ENCODE measurements around the gene SAMD10. TPM values are rescaled to one million over a fixed set of nuclear protein-coding genes. Genes with fewer than 3 reads are reported as not detected.
"Not testable (repeated sequence)": the region's sequence is repeated elsewhere in the genome, so short reads cannot be mapped to it uniquely, and the experiment has no call there.

The SAMD10 gene
- total and polyA plus RNA-seq, 10 of the 15 experiments (the other 5 are each of a cell fraction or from before 2014, with no cell fraction given), result 1.3 to 51.4 (median 17.9) TPM

DNA sequence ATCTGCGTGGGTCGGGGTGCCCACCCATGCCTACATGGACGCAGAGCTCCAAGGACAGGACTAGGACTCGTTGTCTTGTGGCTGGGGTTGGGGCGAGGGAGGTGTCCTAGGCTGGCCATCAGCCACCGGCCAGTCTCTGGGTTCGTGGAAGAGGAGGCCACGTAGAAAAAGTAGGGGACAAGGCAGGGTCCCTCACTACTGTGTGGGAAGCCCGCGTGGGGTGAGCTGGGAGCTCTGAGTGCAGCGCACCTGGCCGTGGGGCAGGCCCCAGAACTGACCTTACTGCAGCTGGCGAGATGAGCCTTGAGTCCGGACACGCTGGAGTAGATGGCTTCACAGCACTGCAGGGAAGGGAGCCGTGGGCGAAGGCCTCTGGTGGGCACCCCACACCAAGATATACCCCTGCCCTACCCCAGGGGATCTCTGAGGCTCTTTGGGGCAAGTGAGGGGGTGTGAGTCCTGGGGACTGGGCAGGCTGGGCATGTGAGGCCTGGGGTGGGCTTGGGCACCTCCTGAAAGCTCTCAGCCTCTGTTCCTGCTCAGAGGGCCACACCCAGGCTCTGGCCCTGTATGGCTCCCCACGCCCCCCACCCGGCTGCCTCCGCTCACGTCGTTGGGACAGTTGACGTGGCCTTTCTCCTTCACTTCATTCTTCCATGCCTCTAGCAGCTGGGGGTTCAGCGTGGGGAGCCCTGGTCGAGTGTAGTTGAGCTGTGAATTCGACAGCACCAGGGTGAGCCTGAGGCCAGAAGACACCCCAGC, 17.6 kb downstream of the SAMD10 start:
- H3K27ac ChIP-seq (ENCODE audit: control insufficient read depth, insufficient read depth), result no peak overlapping the region
- ChIA-PET SMC1A (ENCODE audit: uncharacterized antibody, unreplicated experiment) (no interaction called here), POLR2A (interaction anchor here (0.5 kb wide), 2 partner anchors 47 to 95 kb away, joined by 4 to 6 read pairs; no protein-coding TSS in a partner anchor), CTCF (no interaction called here), RAD21 (ENCODE audit: unreplicated experiment) (no interaction called here)
- in situ Hi-C loops (cut with MboI) (no loop called here), intact Hi-C loops (cut with micrococcal nuclease; ENCODE audit: unreplicated experiment) (no loop called here)
- FAIRE-seq, result no peak
- 93% methylated on average over 26 of the region's 26 CpGs for WGBS (ENCODE audit: insufficient coverage, insufficient replicate concordance, low lambda C conversion rate, missing lambda C conversion rate)
- no peaks in the 10 kb centered on the region for H3K27me3 ChIP-seq (replicated peaks in 1 of 2; ENCODE audit: control insufficient read depth in 2 of 2, insufficient read depth in 2 of 2, low read length in 1 of 2)
- H3K79me2 ChIP-seq (ENCODE audit: control insufficient read depth, insufficient read depth, low read length), result no peaks in the 10 kb centered on the region
- DNase-seq (ENCODE audit: low read depth, low spot score), result no peak
- no TSS peak for BruUV-seq (replicated peaks)
- H3K4me3 ChIP-seq, result no peak overlapping the region
- H3K4me1 ChIP-seq (ENCODE audit: control insufficient read depth, insufficient read depth, low read length), result peaks cover 7% of the 10 kb centered on the region
- H4K20me1 ChIP-seq (ENCODE audit: control insufficient read depth, insufficient read depth), result no peaks in the 10 kb centered on the region
- TF ChIP-seq POLR2A (IDR thresholded peaks at IDR 0.05; ENCODE audit: low read depth, low read length) (0 out of 2 replicates have a peak, but pooled peaks have one; percentile 19), SUPT20H (IDR thresholded peaks at IDR 0.05; ENCODE audit: borderline replicate concordance, control insufficient read depth, low read depth, low read length) (no peak)
- peaks cover 2 to 17% of the 10 kb centered on the region in 2 experiments; a peak in 3 of 4 replicates for H3K36me3 ChIP-seq (ENCODE audit: control insufficient read depth in 2 of 2, insufficient read depth in 2 of 2, low read length in 1 of 2)
- H3K9ac ChIP-seq (ENCODE audit: control insufficient read depth, insufficient read depth, low read length), result no peak overlapping the region
- no peak overlapping the region for H3K4me2 ChIP-seq (ENCODE audit: control insufficient read depth, insufficient read depth)
- ATAC-seq, result no peak
- no peak overlapping the region for H2AFZ ChIP-seq (ENCODE audit: control insufficient read depth, low read depth, low read length)
- H3K9me3 ChIP-seq (replicated peaks; ENCODE audit: control insufficient read depth, insufficient read depth, low read length), result no peaks in the 10 kb centered on the region

DNA sequence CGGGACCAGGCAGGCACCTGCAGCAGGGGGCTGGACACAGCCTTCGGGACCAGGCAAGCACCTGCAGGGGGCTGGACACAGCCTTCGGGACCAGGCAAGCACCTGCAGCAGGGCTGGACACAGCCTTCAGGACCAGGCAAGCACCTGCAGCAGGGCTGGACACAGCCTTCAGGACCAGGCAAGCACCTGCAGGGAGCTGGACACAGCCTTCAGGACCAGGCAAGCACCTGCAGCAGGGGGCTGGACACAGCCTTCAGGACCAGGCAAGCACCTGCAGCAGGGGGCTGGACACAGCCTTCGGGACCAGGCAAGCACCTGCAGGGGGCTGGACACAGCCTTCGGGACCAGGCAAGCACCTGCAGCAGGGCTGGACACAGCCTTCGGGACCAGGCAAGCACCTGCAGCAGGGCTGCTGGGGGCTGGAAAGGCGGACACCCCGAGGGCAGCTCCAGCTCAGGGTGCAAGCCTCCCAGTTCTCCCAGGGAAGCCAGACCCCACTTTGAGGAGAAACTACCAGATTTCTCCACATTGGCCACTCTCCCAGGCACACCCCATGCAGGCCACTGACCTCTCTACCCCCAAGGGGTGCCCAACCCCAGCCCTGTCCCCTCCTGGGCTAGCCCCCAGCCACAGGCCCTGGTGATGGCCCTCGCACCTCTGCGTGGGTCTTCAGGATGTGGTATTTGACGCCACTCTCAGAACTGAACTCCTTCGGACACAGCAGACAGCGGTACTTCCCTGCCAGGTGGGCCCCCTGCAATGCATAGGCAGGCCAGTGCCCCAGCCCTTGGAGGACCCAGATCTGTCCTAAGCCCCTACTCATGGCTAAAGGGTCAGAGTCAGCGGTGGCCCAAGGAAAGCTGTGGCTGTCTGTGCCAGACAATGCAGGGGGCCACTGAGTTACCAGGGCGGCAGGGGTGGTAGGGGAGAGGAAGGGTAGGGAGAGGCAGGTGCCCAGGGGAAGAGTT, 18.5 kb downstream of the SAMD10 start:
- FAIRE-seq; H3K27me3 ChIP-seq (replicated peaks in 1 of 2; ENCODE audit: control insufficient read depth in 2 of 2, insufficient read depth in 2 of 2, low read length in 1 of 2); H3K4me2 ChIP-seq (ENCODE audit: control insufficient read depth, insufficient read depth); H3K4me1 ChIP-seq (ENCODE audit: control insufficient read depth, insufficient read depth, low read length); DNase-seq (ENCODE audit: low read depth, low spot score); H3K79me2 ChIP-seq (ENCODE audit: control insufficient read depth, insufficient read depth, low read length); H3K9ac ChIP-seq (ENCODE audit: control insufficient read depth, insufficient read depth, low read length); H3K27ac ChIP-seq (ENCODE audit: control insufficient read depth, insufficient read depth); H3K9me3 ChIP-seq (replicated peaks; ENCODE audit: control insufficient read depth, insufficient read depth, low read length); H4K20me1 ChIP-seq (ENCODE audit: control insufficient read depth, insufficient read depth); CTCF ChIA-PET; H3K36me3 ChIP-seq (ENCODE audit: control insufficient read depth in 2 of 2, insufficient read depth in 2 of 2, low read length in 1 of 2); H3K4me3 ChIP-seq; RAD21 ChIA-PET (ENCODE audit: unreplicated experiment); intact Hi-C loops (cut with micrococcal nuclease; ENCODE audit: unreplicated experiment); ATAC-seq; SMC1A ChIA-PET (ENCODE audit: uncharacterized antibody, unreplicated experiment); H2AFZ ChIP-seq (ENCODE audit: control insufficient read depth, low read depth, low read length); in situ Hi-C loops (cut with MboI); BruUV-seq (replicated peaks): not testable (repeated sequence)
- POLR2A ChIA-PET, result interaction anchor here (0.5 kb wide), 1 partner anchor 46 kb away, joined by 6 read pairs; no protein-coding TSS in a partner anchor
- 82% methylated on average over 13 of the region's 15 CpGs for WGBS (ENCODE audit: insufficient coverage, insufficient replicate concordance, low lambda C conversion rate, missing lambda C conversion rate)

Measured in GM12878 (cell line).